Measurements from ENCODE around the gene DCC.

Gene DCC

GRCh38 chr18:52339891-52340371, at the start of gene DCC:
Gene DCC, plus strand, starts transcription at chr18:52340197. Its CDS starts 591 bp downstream, at chr18:52340788.
- ChIA-PET CTCF (interaction anchor here (0.5 to 12.2 kb wide), 14 partner anchors 9 to 377 kb away, joined by 3 to 174 read pairs (median 4); no protein-coding TSS in a partner anchor), POLR2A (no interaction called here)
- H3K4me3 ChIP-seq (ENCODE audit: low read depth, low read length), result peak within 1 kb of the TSS; percentile 84
- TF ChIP-seq, protein P1, sequence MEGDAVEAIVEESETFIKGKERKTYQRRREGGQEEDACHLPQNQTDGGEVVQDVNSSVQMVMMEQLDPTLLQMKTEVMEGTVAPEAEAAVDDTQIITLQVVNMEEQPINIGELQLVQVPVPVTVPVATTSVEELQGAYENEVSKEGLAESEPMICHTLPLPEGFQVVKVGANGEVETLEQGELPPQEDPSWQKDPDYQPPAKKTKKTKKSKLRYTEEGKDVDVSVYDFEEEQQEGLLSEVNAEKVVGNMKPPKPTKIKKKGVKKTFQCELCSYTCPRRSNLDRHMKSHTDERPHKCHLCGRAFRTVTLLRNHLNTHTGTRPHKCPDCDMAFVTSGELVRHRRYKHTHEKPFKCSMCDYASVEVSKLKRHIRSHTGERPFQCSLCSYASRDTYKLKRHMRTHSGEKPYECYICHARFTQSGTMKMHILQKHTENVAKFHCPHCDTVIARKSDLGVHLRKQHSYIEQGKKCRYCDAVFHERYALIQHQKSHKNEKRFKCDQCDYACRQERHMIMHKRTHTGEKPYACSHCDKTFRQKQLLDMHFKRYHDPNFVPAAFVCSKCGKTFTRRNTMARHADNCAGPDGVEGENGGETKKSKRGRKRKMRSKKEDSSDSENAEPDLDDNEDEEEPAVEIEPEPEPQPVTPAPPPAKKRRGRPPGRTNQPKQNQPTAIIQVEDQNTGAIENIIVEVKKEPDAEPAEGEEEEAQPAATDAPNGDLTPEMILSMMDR (IDR thresholded peaks at IDR 0.05; ENCODE audit: insufficient read depth, low read length, missing control alignments), result peak; percentile 81
- peak; percentile 46 for DNase-seq (ENCODE audit: low read depth, low spot score)

DNA sequence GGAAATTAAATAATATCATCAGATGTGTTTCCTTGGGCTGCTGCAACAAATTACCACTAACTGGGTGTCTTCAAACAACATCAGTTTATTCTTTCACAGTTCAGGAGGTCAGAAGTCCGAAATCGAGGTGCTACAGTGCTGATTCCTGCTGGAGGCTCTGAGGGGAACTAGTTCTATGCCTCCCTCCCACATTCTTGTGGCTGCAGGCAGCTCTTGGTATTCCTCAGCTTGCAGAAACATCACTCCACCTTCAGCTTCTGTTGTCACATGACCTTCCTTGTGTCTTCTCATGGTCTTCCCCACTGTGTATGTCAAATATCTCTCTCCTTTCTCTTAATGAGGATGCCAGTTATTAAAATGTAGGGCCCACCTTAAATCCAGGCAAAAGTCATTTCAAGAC, 29.3 kb upstream of the DCC start:
- CTCF ChIA-PET, result no interaction called here
- DNase-seq (ENCODE audit: low read depth, low spot score), result no peak
- POLR2A ChIA-PET, result no interaction called here
- TF ChIP-seq, protein P1 (IDR thresholded peaks at IDR 0.05; ENCODE audit: insufficient read depth, low read length, missing control alignments), result no peak
- no peak overlapping the region for H3K4me3 ChIP-seq (ENCODE audit: low read depth, low read length)

DNA sequence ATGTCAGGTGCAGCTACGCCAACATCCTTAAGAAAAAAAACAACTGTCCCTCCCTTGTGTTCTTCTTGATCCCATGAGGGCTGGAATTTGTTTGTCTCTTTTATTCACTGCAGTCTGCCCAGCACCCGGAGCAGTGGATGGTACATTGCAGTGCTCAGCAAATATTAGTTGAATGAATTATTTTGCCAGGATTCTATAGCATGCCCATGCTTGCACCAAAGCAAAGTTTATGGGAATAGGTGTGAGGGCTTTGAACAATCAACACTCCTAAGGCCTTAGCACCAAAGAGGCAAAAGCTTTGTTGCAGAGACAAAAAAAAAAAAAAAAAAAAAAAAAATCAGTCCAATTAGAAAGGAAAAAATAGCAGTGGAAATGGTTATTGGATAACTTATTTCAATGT, 28.7 kb upstream of the DCC start:
- no peak for DNase-seq (ENCODE audit: low read depth, low spot score)
- no peak overlapping the region for H3K4me3 ChIP-seq (ENCODE audit: low read depth, low read length)
- TF ChIP-seq, protein P1 (IDR thresholded peaks at IDR 0.05; ENCODE audit: insufficient read depth, low read length, missing control alignments), result no peak
- CTCF ChIA-PET, result no interaction called here
- POLR2A ChIA-PET, result no interaction called here

- CTCF ChIA-PET, result interaction anchor here (1.1 kb wide), 1 partner anchor 359 kb away, joined by 3 read pairs; no protein-coding TSS in a partner anchor
- no peak for DNase-seq (ENCODE audit: low read depth, low spot score)
- POLR2A ChIA-PET, result no interaction called here
These were observed 27.7 kb upstream of the DCC start for GRCh38 chr18:52312346-52312745.

GRCh38 chr18:52313213-52313612, 26.8 kb upstream of the DCC start:
- TF ChIP-seq, protein P1 (IDR thresholded peaks at IDR 0.05; ENCODE audit: insufficient read depth, low read length, missing control alignments), result no peak
- POLR2A ChIA-PET, result no interaction called here
- DNase-seq (ENCODE audit: low read depth, low spot score), result no peak
- H3K4me3 ChIP-seq (ENCODE audit: low read depth, low read length), result no peak overlapping the region
- CTCF ChIA-PET, result interaction anchor here (1.1 kb wide), 1 partner anchor 358 kb away, joined by 3 read pairs; no protein-coding TSS in a partner anchor

More at GRCh38 chr18:52312346-52312745, 27.7 kb upstream of the DCC start:
- TF ChIP-seq, protein P1 (IDR thresholded peaks at IDR 0.05; ENCODE audit: insufficient read depth, low read length, missing control alignments), result no peak
- no peak overlapping the region for H3K4me3 ChIP-seq (ENCODE audit: low read depth, low read length)

- TF ChIP-seq, protein P1 (IDR thresholded peaks at IDR 0.05; ENCODE audit: insufficient read depth, low read length, missing control alignments), result no peak
- DNase-seq (ENCODE audit: low read depth, low spot score), result no peak
- H3K4me3 ChIP-seq (ENCODE audit: low read depth, low read length), result no peak overlapping the region
- POLR2A ChIA-PET, result interaction anchor here (0.6 kb wide), 1 partner anchor 306 kb away, joined by 3 read pairs; no protein-coding TSS in a partner anchor
- CTCF ChIA-PET, result no interaction called here
These were observed 20.5 kb upstream of the DCC start for GRCh38 chr18:52319424-52319983.
